HepG2 (cell line): ENCODE data around the gene LCK. TPM values are rescaled to one million over a fixed set of nuclear protein-coding genes. Genes with fewer than 3 reads are reported as not detected.

Experiments
- FOXP1 ChIP-seq, 2 experiments: fragments of 450-650 bp in 1 of 2; IDR thresholded peaks; 2 replicates each; pipeline ENCODE4 v1.6.1; 2017 to 2018; ENCODE audit warnings: antibody characterized with exemption in 1 of 2
- HNF1A ChIP-seq, 2 experiments: sonication (generic) in 1 of 2; formaldehyde crosslinking in 1 of 2; IDR thresholded peaks; 2 replicates each; pipeline versions ENCODE4 v1.4.0 to v1.6.1; 2016 to 2020; ENCODE audit warnings: borderline replicate concordance in 1 of 2, low read depth in 1 of 2, mild to moderate bottlenecking in 1 of 2, missing genetic modification reagents in 1 of 2
- REPIN1 ChIP-seq: sonication (generic); formaldehyde crosslinking; IDR thresholded peaks from 2 replicates; pipeline ENCODE4 v1.8.0; 2022; ENCODE audit warnings: missing genetic modification reagents, low read depth, mild to moderate bottlenecking, borderline replicate concordance
- TARDBP ChIP-seq: sonication (generic); formaldehyde crosslinking; IDR thresholded peaks from 2 replicates; pipeline ENCODE4 v1.8.0; 2022; ENCODE audit warnings: mild to moderate bottlenecking, missing genetic modification reagents
- ZHX2 ChIP-seq, 2 experiments: sonication (generic) in 1 of 2; formaldehyde crosslinking in 1 of 2; IDR thresholded peaks; 2 replicates each; pipeline versions ENCODE4 v1.6.1 to v1.9.0; 2014 to 2022; ENCODE audit warnings: antibody characterized with exemption in 1 of 2, borderline replicate concordance in 1 of 2, inconsistent platforms in 1 of 2, low read depth in 1 of 2, missing genetic modification reagents in 1 of 2
- ZNF407 ChIP-seq: sonication (generic); formaldehyde crosslinking; IDR thresholded peaks from one replicate; pipeline ENCODE4 v1.5.1; 2020; ENCODE audit warnings: mild to moderate bottlenecking, missing genetic modification reagents; ENCODE audit errors: not compliant biosample characterization
- polyA plus RNA-seq, 8 experiments: library from polyadenylated mRNA; depleted of rRNA in 3 of 8; stranded (reverse) in 7 of 8; unstranded in 1 of 8; fragments of >200 nt; fragmentation: Illumina TruSeq in 4 of 8; extraction: Trizol in 4 of 8; gene quantifications; 2 replicates each; pipeline versions ENCODE4 v1.2.1 to v1.2.3, GENCODE V29; 2011 to 2016; ENCODE audit warnings: low read depth in 4 of 8, missing spikeins in 1 of 8, mixed read lengths in 1 of 8; ENCODE audit not compliant: insufficient read depth in 1 of 8
- total RNA-seq, 5 experiments: library from RNA; depleted of rRNA; stranded (reverse); fragments of >200 nt; fragmentation: Illumina TruSeq; extraction: Trizol; gene quantifications; 2 replicates each; pipeline ENCODE4 v1.2.3, GENCODE V29; 2016; ENCODE audit warnings: low read depth in 1 of 5

LCK gene
- total and polyA plus RNA-seq, 2 of the 13 experiments (the other 11 are each of a cell fraction or from before 2014, with no cell fraction given): 0.93 to 1.8 TPM

GRCh38 chr1:32255072-32256071 lies 4.3 kb downstream of the LCK start (continued):
- TF ChIP-seq REPIN1 (CRISPR knock-in tag) (no peak), FOXP1 (IDR thresholded peaks at IDR 0.05) (0 out of 2 replicates have a peak, but pooled peaks have one; percentile 23), FOXP1 (CRISPR knock-in tag; IDR thresholded peaks at IDR 0.05) (peak; percentile 73), HNF1A (IDR thresholded peaks at IDR 0.05; ENCODE audit: low read depth) (peak; percentile 82), HNF1A (CRISPR knock-in tag; IDR thresholded peaks at IDR 0.05; ENCODE audit: borderline replicate concordance) (peak; percentile 43; the same call in 1 of the 2 replicates), ZNF407 (CRISPR knock-in tag) (no peak), ZHX2 (IDR thresholded peaks at IDR 0.05; ENCODE audit: low read depth) (peak; percentile 80), ZHX2 (CRISPR knock-in tag; IDR thresholded peaks at IDR 0.05; ENCODE audit: borderline replicate concordance) (no peak), TARDBP (no peak)
